Left renal cortex interstitium (tissue), 4 donors: ENCODE results near the gene JAK2. TPM values are rescaled to one million over a fixed set of nuclear protein-coding genes. Genes with fewer than 3 reads are reported as not detected.
A peak's percentile ranks its signal among the peaks of the same experiment; 100 is the strongest.
"Not testable (repeated sequence)": the region's sequence is repeated elsewhere in the genome, so short reads cannot be mapped to it uniquely, and the experiment has no call there.

Source experiments
- DNase-seq, 4 donors: peaks; one replicate each; pipeline ENCODE4 v3.0.0-alpha.2; 2013; ENCODE audit warnings: low read depth in 4 of 4, low spot score in 2 of 4, missing footprints in 1 of 4
- polyA plus RNA-seq, 4 donors: library from polyadenylated mRNA; unstranded; fragments of 120-200 nt; gene quantifications; one replicate each; pipeline ENCODE4 v1.2.1, GENCODE V29; 2013; ENCODE audit not compliant: insufficient read length in 4 of 4

Gene JAK2
- 10 to 100 TPM; 11.8 to 17.2 (median 14.7) TPM for polyA plus RNA-seq

- peak; percentile 77 to 89 (median 82) for DNase-seq
These were observed at the start of gene JAK2 for GRCh38 chr9:4984621-4985385. Gene JAK2 (plus strand): TSS chr9:4985272. CDS start chr9:5021988, 36,716 bp downstream.

- no peak for DNase-seq
These were observed 48.8 kb upstream of the JAK2 start for GRCh38 chr9:4936277-4936676.

- DNase-seq = no peak
These were observed 48.2 kb upstream of the JAK2 start for GRCh38 chr9:4936823-4937222.

GRCh38 chr9:4937446-4937845, 47.6 kb upstream of the JAK2 start:
- no peak for DNase-seq

- no peak for DNase-seq
These were observed 46.6 kb upstream of the JAK2 start for GRCh38 chr9:4938496-4938895.

GRCh38 chr9:4939118-4939561, 45.9 kb upstream of the JAK2 start:
- no peak for DNase-seq

GRCh38 chr9:4942042-4942691, 42.9 kb upstream of the JAK2 start:
- not testable (repeated sequence) for DNase-seq

GRCh38 chr9:4943346-4943745, 41.7 kb upstream of the JAK2 start:
- no peak for DNase-seq

GRCh38 chr9:4944431-4945211, 40.5 kb upstream of the JAK2 start:
- not testable (repeated sequence) for DNase-seq

GRCh38 chr9:4946937-4947336, 38.1 kb upstream of the JAK2 start:
- DNase-seq = no peak

GRCh38 chr9:4955836-4956235, 29.2 kb upstream of the JAK2 start:
- DNase-seq = no peak

GRCh38 chr9:4959031-4959430, 26.0 kb upstream of the JAK2 start:
- no peak for DNase-seq

- no peak for DNase-seq
These were observed 23.0 kb upstream of the JAK2 start for GRCh38 chr9:4962085-4962484.

GRCh38 chr9:4964540-4964939, 20.5 kb upstream of the JAK2 start:
- no peak for DNase-seq

GRCh38 chr9:4965174-4965821, 19.8 kb upstream of the JAK2 start:
- DNase-seq = no peak

GRCh38 chr9:4967523-4967922, 17.5 kb upstream of the JAK2 start:
- DNase-seq = no peak

GRCh38 chr9:4969130-4969529, 15.9 kb upstream of the JAK2 start:
- no peak for DNase-seq

GRCh38 chr9:4970970-4971641, 14.0 kb upstream of the JAK2 start:
- no peak for DNase-seq

- no peak for DNase-seq
These were observed 11.8 kb upstream of the JAK2 start for GRCh38 chr9:4973246-4973645.

- no peak for DNase-seq
These were observed 11.2 kb upstream of the JAK2 start for GRCh38 chr9:4973902-4974301.
